ENCODE measurements around the gene RBP4.

The RBP4 gene

DNA sequence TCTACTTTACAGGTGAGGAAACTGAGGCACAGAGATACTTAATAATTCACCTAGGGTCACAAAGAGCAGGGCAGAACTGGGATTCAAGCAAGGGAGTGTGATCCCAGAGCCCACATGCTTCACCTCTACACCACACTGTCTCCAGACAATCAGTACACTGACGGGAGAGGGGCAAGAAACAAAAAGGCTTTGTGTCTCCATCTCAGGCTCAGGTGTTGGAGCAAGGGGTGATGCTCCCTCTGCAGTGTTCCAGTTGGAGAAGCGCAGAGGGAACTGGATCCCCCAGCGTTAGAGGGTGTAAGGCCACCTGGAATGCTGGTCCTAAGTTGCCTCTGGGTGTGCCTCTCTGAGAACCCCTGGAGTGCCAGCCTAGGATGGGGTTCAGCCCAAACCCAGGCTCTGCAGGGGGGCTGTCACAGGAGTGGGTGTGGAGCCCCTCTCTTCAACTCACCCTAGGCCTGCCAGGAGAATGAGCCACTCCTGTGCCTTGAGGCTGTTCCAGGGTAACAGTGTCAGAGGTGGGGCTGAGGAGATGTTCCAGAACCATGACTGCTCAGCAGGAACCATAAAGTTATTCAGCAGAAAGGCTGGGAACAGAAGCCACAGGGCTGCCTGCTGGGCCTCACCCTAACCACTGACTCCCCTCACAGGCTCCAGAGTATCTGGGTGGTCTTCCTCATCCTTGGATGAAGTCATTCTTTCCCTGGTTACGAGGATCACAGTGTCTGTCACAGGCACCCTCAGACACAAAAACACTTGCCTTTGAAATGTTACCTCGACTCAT is 5.5 kb downstream of the RBP4 start:
- DNase-seq = no peak

DNA sequence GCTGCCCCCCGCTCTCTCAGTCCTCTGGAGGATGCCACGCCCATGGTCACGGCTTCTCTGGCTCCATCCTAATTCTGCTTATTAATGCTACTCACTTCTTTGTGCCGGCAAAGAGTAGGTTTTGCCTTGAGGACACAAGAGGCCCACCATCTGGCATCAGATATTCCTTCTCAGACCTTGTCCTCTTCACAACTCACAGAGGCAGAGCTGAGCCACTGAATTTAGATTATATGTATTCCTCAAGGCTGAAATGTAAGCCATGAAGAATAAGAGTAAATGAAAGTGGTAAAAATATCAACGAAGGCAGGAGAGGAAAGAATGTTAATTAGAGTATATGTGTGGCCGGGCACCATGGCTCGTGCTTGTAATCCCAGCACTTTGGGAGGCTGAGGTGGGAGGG is 6.5 kb downstream of the RBP4 start:
- DNase-seq = no peak

DNA sequence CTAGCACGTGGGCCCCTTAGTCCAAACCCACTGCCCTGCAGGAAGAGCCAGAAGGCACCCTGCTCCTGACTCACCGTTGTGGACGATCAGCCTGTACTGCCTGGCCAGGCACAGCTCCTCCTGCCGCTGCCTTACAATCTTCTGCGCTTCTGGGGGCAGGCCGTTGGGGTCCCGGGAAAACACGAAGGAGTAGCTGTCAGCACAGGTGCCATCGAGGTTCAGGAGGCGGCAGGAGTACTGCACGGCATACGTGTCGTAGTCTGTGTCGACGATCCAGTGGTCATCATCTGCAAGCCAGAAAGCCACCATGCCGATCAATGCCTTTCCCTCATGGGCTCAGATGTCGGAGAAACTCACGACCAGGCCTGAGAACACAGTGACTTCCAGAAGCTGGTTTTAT is 7.3 kb downstream of the RBP4 start:
- no peak for DNase-seq

DNA sequence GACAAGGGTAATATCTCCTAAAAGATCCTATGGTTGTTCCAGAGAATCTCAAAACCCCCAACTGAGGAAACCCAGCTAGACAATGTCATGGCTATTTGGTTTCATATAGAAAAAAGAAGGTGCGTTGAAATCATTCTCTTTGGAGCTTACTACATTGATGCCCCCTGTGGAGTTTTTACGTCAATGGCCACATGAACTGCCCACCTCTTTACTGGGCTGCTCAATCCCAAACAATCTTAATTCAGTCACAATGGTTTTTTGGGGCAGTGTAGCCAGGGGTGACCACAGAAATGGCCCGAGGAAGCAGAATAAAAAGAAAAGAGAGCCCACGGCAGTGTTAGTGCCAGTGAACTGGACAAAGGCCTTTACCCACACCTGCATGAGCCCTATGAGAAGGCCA is 7.8 kb downstream of the RBP4 start:
- no peak for DNase-seq

DNA sequence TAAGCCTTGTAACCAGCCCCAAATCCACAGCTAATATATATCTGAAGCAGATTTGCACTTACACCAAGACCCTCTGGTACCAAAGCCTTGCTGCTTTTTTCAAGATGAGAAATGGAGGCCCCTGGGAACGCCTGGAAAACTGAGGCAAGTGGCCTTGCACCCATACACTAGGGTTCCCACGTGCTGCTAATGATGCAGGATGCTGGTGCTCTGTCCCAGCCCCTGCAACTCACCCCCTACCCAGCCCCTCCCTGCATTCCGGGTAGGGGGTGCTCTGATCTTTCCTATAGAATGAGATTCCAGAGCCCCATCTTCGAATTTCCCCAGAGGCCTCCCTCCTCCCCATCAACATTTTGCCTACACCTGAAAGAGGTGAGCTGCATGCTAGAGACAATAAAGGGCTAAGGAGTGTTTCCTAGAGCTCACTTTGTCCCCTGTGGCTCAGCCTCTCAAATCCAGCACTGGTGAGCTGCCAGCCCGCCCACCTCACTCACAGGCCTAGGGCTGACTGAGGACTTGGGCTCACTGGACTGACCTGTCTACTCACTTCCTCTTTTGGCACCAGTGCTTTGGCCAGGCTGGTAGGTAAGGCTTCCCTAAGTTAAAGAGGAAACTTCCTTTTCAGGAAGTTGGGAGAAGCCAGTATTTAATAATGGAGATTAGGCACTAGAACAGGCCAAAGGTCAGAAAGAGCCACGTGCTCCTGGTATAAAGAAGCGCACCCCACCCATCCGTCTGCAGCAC is 9.8 kb downstream of the RBP4 start:
- DNase-seq = no peak

DNA sequence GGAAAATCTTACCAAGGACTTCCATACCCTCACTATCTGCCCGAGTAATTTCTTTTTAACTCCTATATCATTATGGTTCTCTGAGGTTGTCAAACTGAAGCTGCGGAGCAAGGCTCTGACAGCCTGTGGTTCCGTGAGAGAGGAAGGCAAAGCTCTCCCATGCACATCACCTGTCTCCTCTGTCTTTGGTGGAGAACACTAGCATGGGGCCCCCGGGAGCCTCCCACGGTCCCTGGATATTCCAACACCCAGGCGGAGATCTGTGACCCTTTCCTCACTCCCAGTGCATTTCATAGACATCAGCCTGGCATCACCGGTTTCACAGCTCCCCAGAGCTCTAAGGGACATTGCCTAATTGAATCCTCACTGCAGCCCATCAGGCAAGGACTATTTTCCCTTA is 10.4 kb downstream of the RBP4 start:
- no peak for DNase-seq

DNA sequence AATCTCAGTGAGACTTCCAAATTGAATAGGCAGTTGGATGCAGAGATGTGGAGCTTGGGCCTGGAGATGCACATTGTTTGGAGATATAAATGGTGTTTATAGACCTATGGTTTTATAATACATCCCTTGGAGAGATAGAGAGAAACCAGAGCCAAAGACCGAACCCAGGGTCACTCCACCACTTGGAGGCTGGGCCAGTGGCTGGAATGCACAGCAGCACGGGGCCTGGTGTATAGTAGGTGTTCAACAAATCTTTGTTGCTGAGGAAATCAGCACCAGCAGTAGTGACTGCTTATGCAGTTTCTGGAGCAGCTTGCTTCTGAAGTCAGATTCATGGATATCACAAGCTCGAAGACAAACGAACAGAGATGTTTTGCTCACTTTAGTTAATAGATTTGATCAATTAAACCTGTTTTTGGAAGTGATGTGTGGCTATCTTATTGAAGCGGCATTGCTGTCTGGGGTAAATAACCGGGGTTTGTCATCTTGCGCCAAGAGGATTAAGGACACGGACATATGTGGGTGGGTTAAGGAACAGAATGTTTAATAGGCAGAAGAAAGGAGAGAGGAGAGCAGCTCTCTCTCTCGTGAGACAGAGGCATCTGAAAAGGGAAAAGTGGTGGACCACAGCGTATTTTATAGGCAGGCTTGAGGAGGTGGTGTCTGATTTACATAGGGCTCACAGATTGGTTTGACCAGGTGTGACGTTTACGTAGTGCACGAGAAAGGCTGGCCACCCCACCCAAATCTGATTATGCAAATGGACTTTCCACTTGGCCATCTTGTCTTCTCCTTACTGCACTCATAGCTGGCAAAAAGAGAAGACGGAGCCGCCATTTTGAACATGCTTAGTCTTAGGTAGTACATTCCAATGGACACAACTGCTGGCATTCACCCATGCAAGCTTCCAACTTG is 11.1 kb downstream of the RBP4 start:
- DNase-seq = no peak

DNA sequence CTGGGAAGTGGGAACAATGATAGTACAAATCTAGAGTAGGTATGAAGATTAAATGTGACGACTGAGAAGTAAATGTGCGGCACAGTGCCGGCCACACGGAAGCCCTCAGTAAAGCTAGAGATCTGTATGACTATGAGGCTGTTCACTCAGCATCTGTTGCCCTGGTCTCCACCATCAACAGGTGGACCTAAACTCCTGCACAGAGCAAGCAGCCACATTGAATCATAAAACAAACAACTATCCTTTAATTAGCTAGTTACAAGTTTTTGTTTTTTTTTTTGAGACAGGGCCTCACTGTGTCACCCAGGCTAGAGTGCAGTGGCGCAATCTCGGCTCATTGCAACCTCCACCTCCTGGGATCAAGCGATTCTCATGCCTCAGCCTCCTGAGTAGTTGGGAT is 16.6 kb downstream of the RBP4 start:
- no peak for DNase-seq

DNA sequence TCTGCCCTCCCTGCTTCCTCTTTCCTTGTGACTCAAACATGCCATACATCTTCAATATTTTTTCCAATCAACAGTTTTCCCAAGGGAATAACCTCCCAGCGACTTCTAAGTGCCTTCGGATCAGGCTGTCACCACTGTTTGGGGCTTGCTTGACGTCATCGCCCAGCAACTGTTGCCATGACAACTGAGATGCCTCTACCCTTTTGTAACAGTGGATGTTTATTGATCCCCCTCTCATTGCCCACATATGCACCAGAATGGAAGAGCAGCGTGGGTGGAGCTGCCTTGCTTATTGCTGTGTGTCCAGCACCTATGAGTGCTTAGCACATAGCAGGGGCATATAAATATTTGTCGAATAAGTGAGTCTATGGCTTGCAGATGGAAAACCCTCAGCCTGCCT is 20.2 kb downstream of the RBP4 start:
- DNase-seq = no peak

DNA sequence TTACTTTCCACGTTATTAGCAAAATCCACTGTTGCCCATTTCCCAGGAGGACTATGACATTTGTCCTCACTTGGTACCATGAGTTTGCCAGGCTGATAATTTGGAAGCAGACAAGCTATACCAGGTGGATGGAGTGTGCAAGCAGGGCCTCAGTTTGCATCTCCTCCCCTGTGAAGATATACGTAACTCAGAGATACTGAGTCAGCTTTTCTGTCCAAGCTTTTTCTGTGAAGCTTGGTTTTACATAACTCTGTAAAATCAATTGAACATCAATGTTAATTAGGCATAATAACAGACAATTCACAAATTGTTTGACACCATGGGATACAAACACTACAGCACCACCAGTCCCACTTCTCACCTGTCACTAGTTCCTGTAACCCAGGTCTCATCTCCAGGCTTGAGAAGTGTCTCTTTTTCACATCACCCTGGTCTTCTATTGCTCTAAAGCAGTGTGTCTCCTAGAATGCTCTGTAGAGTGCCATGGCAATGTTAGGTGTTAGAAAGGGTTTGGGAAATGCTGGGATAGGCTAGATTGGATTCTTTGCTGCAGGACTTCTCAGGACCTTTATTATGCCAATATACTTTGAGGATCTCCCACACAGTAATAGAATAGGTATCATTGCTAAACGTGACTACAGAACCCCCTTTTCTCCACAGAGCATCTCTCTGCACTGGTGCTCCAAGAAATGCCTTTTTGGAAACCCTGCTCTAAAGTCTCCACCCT is 20.9 kb downstream of the RBP4 start:
- no peak for DNase-seq

DNA sequence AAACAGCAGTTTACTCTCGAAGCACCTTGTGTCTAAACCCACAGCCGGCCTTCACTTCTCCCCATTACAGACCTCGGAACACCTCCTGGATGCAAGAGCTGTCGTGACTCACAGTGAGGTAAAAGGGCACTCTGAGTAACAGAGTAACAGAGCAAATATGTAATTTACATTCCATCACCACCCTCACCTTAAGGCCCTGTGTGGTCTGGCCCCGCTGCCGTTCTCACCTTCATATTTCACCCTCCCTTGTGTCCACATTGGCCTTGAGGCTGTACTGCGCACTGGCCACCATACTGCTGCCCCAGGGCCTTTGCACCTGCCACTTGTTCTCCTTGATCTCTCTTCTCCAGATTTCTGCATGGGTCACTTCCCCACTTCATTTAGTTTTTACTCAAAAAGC is 21.9 kb downstream of the RBP4 start:
- DNase-seq = no peak

DNA sequence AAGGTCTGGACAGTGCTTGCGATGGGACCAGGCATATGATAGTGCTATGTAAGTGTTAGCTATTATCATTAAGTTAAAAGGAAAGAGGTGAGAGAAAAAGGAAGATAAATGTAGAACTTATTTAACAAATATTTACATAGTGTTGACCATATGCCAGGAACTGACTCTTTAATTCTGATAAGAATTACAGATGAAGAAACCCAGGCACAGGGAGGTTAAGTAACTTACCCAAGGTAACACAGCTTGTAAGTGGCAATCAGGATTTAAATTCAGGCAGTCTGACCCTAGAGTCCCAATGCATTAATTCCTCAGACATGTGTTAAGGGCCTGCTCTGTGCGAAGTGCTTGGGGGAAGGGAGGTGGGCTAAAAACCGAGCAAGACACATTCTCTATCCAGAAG is 23.5 kb downstream of the RBP4 start:
- DNase-seq = no peak

DNA sequence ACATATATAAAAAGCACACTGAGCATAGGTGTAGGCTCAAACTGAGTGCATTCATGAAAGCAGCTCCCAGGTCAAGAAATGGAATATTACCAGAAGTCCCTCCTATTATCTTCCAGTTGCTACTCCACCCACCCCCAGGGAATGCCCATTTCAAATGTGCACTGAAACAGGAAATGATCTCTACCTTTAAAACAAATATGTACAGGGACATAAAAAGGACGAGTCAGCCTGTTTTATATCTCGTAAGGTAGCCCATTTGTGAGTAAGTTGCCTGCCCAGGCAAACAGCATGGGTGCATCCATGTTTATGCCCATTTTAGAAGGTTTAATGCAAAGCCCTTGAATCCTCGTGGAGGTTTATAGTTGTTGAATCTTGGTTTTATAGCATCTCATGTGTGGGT is 24.1 kb downstream of the RBP4 start:
- no peak for DNase-seq

DNA sequence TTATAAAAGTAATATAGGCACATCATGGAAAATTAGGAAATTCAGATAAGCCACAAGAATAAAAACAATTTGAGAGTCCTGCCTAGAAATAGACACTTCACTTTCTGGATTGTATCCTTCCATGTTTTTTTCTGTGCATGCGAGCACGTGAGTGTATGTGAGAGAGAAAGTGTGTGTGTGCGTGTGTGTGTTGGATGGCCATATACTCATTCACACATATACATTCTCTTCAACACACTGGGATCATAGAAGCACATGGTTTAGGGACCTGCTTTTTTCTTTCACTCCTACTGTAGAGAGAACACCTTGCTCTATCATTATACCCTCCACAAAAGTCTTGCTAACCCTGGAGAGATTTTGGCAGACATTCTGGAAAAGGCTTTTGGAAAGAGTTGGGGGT is 27.1 kb downstream of the RBP4 start:
- no peak for DNase-seq

DNA sequence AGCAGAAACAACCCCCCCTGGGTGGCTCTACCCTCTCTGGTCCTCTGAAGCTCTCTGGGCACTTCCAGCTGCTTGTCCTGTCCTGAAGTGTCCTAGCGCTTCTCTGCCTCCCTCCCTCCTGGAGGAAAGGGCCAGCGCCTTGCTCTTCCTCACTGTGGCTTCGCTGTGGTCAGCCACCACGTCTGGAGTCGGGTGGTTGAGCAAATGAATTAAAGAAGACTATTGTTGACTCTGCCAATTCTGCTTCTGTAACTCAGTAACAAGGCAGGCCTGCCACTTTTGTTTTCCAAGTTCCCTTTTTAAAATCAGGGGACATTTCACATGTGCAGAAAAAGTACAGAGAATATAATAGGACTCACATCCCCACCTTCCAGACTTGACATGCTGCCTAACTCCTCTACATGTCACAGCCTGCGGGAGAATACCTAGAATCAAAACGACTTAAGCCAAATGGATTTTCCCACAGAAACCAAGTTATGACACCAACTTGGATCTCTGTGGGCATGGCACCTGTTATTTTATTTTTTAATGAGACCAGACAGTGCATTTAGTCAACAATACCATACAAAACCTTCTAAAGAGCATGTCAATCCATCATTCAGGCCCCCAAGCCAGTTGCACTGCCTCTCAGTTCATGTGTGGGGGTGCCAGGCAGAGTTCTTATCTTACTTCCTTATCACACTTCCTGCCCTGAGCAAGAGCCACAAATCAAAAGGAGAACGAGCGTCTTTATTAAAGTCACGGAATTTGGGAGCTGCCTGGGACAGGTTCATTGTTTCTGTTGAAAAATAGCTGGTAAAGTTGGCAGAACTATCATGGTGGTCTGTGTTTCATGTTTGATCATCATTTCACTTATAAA is 27.8 kb downstream of the RBP4 start:
- DNase-seq = no peak

DNA sequence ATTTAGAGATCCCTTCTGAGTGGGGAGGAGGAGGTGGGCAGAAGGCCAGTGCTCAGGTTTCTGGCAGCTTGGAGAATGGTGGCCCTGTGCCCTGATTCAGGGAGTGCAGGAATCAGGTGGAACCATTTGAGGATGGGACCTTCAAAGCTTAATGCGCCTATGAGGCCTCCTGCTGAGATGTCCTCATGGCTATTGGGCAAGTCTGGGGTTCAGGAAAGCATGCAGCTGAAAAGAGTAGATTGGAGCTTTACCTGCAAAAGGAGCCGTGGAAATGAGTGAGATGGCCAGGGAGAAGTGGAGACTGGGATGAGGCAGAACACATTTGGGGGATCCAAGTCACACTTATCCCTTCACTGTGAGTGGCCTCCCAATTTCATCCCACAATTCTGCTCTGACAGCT is 28.4 kb downstream of the RBP4 start:
- no peak for DNase-seq

DNA sequence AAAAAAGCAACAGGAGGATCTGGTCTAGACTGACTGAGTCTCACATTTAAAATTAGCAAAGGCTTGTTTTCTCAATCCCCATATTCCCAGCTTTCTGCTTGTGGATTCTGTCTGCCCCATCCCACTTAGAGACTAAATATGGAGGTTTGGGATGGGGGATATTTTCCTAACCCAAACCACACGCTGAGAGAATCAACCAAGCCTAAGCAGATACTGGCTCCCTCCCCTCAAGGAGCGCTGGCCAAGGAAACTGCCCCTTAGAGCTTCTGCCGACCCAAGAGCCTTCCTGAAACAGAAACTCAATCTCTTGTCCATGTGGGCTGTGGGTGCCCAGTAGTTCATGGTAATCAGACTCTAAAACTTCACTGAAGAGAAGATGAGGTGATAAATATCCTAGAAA is 30.7 kb downstream of the RBP4 start:
- DNase-seq = no peak

DNA sequence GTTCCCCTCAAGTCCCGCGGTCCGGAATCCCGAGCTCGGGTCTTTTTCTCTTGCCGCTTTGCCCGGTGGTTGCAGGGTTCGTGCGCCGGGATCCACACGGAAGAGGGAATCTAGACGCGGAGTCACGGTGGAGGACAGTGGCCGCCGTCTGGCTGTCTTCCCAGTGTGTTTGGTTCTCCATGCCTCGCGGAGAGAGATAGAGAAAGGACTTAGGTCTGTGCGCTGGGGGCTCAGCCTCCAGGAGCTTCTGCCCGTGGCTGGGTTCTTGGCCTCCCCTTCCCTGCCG is 33.0 kb downstream of the RBP4 start:
- no peak for DNase-seq

DNA sequence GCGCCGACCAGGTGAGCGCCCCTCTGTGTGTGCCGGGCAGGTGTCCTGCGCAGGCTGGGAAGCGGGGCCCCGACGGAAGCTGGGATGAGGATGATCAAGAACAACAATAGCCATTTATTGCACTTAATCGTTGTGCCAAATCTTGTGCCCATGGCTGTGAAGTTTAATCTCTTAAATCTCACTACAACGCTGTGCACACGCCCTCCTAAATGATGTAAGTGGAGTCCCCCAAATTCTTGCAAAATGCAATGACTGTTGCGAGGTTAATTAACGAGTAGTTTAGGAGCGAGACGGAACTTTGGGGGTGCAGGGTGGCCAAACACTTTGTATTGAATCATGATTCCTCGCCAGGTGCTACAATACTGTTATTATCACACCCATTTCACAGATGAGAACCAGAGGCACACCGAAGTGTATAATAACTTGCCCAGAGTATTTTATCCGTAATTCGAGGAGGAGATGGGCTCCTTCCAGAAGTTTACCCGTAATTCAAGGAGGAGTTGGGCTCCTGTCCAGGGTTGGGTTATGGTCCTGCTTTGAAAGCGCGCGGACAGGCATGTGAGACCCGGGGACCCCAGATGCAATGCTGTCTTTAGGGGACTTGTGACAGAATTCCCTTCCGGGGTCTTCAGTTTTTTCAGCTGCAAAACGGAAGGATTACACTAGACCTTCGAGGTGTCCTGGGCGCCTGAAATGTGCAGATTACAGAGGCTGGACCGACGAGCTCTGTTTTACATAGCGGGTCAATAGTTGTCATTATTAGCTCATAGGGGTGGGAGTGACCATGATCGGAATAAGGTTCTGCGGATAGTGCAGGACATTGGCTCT is 33.5 kb downstream of the RBP4 start:
- no peak for DNase-seq

DNA sequence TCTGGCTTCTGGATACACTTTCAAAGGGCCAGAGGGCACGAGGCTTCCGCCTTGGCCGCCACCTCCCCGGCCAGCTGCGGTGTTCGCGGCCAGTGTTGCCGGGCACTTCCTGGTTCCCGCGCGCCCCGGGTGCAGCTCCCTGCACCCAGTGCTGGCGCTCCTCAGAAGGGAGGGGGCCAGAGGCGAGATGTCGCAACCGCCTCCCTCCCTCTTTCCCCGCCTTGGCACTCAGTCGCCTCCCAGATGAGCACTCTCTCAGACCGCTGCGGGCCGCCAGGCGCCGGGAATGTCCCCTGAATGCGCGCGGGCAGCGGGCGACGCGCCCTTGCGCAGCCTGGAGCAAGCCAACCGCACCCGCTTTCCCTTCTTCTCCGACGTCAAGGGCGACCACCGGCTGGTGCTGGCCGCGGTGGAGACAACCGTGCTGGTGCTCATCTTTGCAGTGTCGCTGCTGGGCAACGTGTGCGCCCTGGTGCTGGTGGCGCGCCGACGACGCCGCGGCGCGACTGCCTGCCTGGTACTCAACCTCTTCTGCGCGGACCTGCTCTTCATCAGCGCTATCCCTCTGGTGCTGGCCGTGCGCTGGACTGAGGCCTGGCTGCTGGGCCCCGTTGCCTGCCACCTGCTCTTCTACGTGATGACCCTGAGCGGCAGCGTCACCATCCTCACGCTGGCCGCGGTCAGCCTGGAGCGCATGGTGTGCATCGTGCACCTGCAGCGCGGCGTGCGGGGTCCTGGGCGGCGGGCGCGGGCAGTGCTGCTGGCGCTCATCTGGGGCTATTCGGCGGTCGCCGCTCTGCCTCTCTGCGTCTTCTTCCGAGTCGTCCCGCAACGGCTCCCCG is 34.4 kb downstream of the RBP4 start, which contains the start of gene FFAR4:
Gene FFAR4, plus strand, starts transcription at position 231 of the 842 bp plus-strand sequence. Its CDS starts 56 bp downstream, at position 287.
- no peak for DNase-seq
